SK-N-MC (cell line): ENCODE measurements around the gene NGLY1.

Experiments used
- DNase-seq: peaks from one replicate; pipeline ENCODE4 v3.0.0-alpha.2; 2011; ENCODE audit warnings: low read depth, low spot score
- H3K27ac ChIP-seq: fragments of 200-600 bp; sonication (generic); 2 replicates; pipeline ENCODE4 v1.5.1; 2016; ENCODE audit warnings: mixed run types
- H3K36me3 ChIP-seq: fragments of 200-600 bp; sonication (generic); 2 replicates; pipeline ENCODE4 v1.6.1; 2017; ENCODE audit warnings: antibody characterized with exemption, low read length, mixed read lengths; ENCODE audit not compliant: insufficient read depth
- H3K4me3 ChIP-seq: fragments of 200-600 bp; sonication (generic); 2 replicates; pipeline ENCODE4 v1.5.1; 2016
- H3K9ac ChIP-seq: fragments of 200-600 bp; sonication (generic); 2 replicates; pipeline ENCODE4 v1.8.0; 2017; ENCODE audit warnings: mixed run types, mixed read lengths; ENCODE audit not compliant: insufficient read length
- H3K9me3 ChIP-seq: fragments of 200-600 bp; sonication (generic); 2 replicates; pipeline ENCODE4 v1.6.1; 2017; ENCODE audit warnings: low read depth, mild to moderate bottlenecking, antibody characterized with exemption, low read length, moderate library complexity, mixed read lengths
- EZH2 ChIP-seq: fragments of 200-600 bp; sonication (generic); IDR thresholded peaks from one replicate; pipeline ENCODE4 v1.6.1; 2017; ENCODE audit warnings: antibody characterized with exemption
- FOXP2 ChIP-seq: optimal IDR thresholded peaks from 2 replicates; pipeline ENCODE3; 2011; ENCODE audit warnings: mild to moderate bottlenecking, moderate library complexity; ENCODE audit not compliant: insufficient read depth; ENCODE audit errors: extremely low read length, control extremely low read depth
- POLR2AphosphoS5 ChIP-seq: IDR thresholded peaks from 2 replicates; pipeline ENCODE4 v1.6.1; 2012; ENCODE audit warnings: mild to moderate bottlenecking, low read depth, low read length, borderline replicate concordance

The NGLY1 gene

GRCh38 chr3:25775936-25776335, 7.3 kb downstream of the NGLY1 start:
- H3K36me3 ChIP-seq, result peaks cover 21% of the 10 kb centered on the region; the same call in 1 of the 2 replicates
- no peaks in the 10 kb centered on the region for H3K9me3 ChIP-seq
- H3K4me3 ChIP-seq, result no peak overlapping the region
- H3K9ac ChIP-seq, result no peak overlapping the region
- no peak for DNase-seq
- H3K27ac ChIP-seq, result no peak overlapping the region
- TF ChIP-seq FOXP2, result no peak
- no peak for TF ChIP-seq POLR2AphosphoS5
- TF ChIP-seq EZH2, result no peak

- peaks cover 5% of the 10 kb centered on the region; the same call in 1 of the 2 replicates for H3K36me3 ChIP-seq
- no peak overlapping the region for H3K4me3 ChIP-seq
- no peak overlapping the region for H3K9ac ChIP-seq
- H3K9me3 ChIP-seq, result no peaks in the 10 kb centered on the region
- TF ChIP-seq POLR2AphosphoS5 (no peak), FOXP2 (no peak), EZH2 (no peak)
- no peak overlapping the region for H3K27ac ChIP-seq
- no peak for DNase-seq
Observed at GRCh38 chr3:25768851-25769250, 14.4 kb downstream of the NGLY1 start.

GRCh38 chr3:25751725-25752124, 31.5 kb downstream of the NGLY1 start:
- H3K9me3 ChIP-seq, result no peaks in the 10 kb centered on the region
- TF ChIP-seq EZH2 (no peak), POLR2AphosphoS5 (no peak), FOXP2 (no peak)

GRCh38 chr3:25751048-25751447, 32.2 kb downstream of the NGLY1 start:
- H3K9ac ChIP-seq, result no peak overlapping the region
- TF ChIP-seq EZH2 (no peak), POLR2AphosphoS5 (no peak), FOXP2 (no peak)
- H3K4me3 ChIP-seq, result no peak overlapping the region
- peaks cover 17% of the 10 kb centered on the region; the same call in 1 of the 2 replicates for H3K36me3 ChIP-seq
- H3K27ac ChIP-seq, result no peak overlapping the region
- no peaks in the 10 kb centered on the region for H3K9me3 ChIP-seq
- no peak for DNase-seq

More at GRCh38 chr3:25751725-25752124, 31.5 kb downstream of the NGLY1 start:
- no peak for DNase-seq
- no peak overlapping the region for H3K4me3 ChIP-seq
- H3K9ac ChIP-seq, result no peak overlapping the region
- peaks cover 17% of the 10 kb centered on the region; the same call in 1 of the 2 replicates for H3K36me3 ChIP-seq
- peak overlapping the region; percentile 57; the same call in 1 of the 2 replicates for H3K27ac ChIP-seq

GRCh38 chr3:25749031-25749581, 34.1 kb downstream of the NGLY1 start:
- Histone ChIP-seq H3K36me3 (peaks cover 17% of the 10 kb centered on the region; the same call in 1 of the 2 replicates), H3K9me3 (no peaks in the 10 kb centered on the region), H3K9ac (no peak overlapping the region), H3K27ac (no peak overlapping the region), H3K4me3 (no peak overlapping the region)
- TF ChIP-seq EZH2, result no peak
- no peak for TF ChIP-seq FOXP2
- no peak for TF ChIP-seq POLR2AphosphoS5
- no peak for DNase-seq

GRCh38 chr3:25748189-25748588, 35.1 kb downstream of the NGLY1 start:
- no peak overlapping the region for H3K4me3 ChIP-seq
- no peak overlapping the region for H3K27ac ChIP-seq
- no peak for TF ChIP-seq EZH2
- peaks cover 17% of the 10 kb centered on the region; the same call in 1 of the 2 replicates for H3K36me3 ChIP-seq
- no peaks in the 10 kb centered on the region for H3K9me3 ChIP-seq
- DNase-seq, result no peak
- H3K9ac ChIP-seq, result no peak overlapping the region

- TF ChIP-seq POLR2AphosphoS5 (no peak), FOXP2 (no peak), EZH2 (no peak)
- no peak for DNase-seq
- no peak overlapping the region for H3K9ac ChIP-seq
- H3K27ac ChIP-seq, result no peak overlapping the region
- no peaks in the 10 kb centered on the region for H3K9me3 ChIP-seq
- no peak overlapping the region for H3K4me3 ChIP-seq
- H3K36me3 ChIP-seq, result peaks cover 17% of the 10 kb centered on the region; the same call in 1 of the 2 replicates
Observed at GRCh38 chr3:25747033-25747432, 36.2 kb downstream of the NGLY1 start.

GRCh38 chr3:25744470-25744869, 38.8 kb downstream of the NGLY1 start:
- no peak for DNase-seq
- H3K36me3 ChIP-seq, result peaks cover 4% of the 10 kb centered on the region; the same call in 1 of the 2 replicates
- H3K9me3 ChIP-seq, result no peaks in the 10 kb centered on the region
- H3K4me3 ChIP-seq, result no peak overlapping the region
- no peak overlapping the region for H3K9ac ChIP-seq
- TF ChIP-seq FOXP2, result no peak
- no peak for TF ChIP-seq EZH2
- no peak for TF ChIP-seq POLR2AphosphoS5
- H3K27ac ChIP-seq, result no peak overlapping the region

- Histone ChIP-seq H3K36me3 (no peaks in the 10 kb centered on the region), H3K9ac (no peak overlapping the region), H3K27ac (no peak overlapping the region), H3K9me3 (no peaks in the 10 kb centered on the region), H3K4me3 (no peak overlapping the region)
- no peak for DNase-seq
- TF ChIP-seq FOXP2 (no peak), EZH2 (no peak), POLR2AphosphoS5 (no peak)
Observed at GRCh38 chr3:25728101-25728500, 55.1 kb downstream of the NGLY1 start.
